Tongue (tissue), 2 donors: ENCODE results near the gene UNC80. TPM values are rescaled to one million over a fixed set of nuclear protein-coding genes. Genes with fewer than 3 reads are reported as not detected.

Source experiments
- DNase-seq: peaks from one replicate; pipeline ENCODE4 v3.0.0-alpha.2; 2015
- total RNA-seq: library from RNA; depleted of rRNA; stranded (reverse); fragments of >200 nt; gene quantifications from one replicate; pipeline ENCODE4 v1.2.3, GENCODE V29; 2014

The UNC80 gene
- total RNA-seq, 1 donor from 2014 or later: 1.3 TPM

DNA sequence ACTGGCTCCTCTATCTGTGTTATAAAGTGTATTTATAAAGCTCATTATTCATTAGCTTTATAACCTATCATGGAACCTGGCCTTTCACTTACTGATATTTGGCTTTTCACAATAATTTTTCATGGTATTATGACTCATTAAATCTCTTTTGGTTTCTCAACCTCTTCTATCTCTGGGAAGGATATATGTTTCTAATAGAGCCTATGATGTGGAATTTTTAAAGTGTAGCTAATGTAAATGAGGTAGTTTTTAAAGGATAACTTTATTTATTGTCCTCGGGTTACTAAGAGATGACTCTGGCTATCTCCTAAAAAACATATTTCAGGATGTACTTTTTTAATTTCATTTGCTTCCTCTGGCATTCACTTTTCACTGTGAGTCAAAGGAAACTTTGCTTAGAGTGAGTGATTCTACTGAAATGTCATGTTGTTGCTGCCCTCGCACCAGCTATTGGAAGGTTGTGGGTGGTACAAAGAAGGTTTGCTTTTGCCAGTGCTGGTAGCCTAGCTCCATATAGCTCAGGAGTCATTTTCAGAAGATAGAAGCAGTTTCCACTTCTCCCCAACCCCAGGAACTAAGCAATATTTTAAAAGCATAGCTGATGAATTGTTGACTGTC, 145.6 kb downstream of the UNC80 start:
- no peak for DNase-seq

DNA sequence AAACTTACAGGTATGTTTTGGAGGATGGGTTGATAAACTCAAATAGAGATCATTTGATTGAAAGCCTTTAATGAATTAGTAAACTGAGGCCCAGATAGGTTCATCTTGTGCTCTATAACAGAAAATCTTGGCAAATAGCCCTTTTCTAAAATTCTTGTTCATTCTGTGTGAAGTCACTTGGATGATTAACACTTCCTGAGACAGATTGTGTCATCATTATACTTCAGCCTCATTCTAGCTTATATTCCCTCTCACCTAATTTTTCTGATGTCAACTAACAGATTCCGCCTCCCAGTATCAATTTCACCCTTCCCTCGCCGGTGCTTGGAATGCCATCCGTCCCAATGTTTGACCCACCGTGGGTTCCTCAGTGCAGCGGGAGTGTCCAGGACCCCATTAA, 146.6 kb downstream of the UNC80 start:
- DNase-seq: no peak

DNA sequence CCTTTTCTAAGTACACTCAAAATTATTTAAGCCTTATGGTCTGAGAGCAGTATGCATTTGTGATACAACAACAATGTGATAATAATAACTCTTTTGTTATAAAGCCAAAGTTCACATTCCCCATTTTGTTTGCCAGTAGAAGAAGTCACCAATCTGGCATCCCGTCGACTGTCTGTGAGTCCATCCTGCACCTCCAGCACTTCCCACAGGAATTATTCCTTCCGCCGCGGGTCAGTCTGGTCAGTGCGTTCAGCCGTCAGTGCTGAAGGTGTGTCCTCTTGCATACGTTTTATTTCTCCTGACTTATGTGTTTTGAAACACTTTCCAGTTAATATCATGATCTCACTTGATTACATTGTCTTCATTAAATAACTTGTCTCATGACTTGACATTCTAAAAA, 150.5 kb downstream of the UNC80 start:
- no peak for DNase-seq

DNA sequence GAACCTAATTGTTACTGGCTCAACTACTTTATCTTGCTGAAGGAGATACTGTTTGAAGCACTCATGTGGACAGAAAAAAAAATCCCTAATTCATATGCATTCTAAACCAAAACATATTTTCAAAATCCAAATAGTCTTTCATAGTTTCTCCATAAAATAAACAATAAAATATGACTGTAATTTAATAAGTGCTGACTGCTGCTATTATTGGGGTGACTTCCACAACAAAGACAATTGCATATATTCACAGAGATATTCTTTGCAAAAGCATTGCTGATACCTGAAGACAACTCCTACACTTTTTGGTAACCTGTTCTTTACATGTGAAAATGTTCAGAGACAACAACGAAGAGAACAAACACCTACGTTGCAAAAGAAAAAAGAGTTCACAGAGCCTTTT, 157.7 kb downstream of the UNC80 start:
- no peak for DNase-seq

DNA sequence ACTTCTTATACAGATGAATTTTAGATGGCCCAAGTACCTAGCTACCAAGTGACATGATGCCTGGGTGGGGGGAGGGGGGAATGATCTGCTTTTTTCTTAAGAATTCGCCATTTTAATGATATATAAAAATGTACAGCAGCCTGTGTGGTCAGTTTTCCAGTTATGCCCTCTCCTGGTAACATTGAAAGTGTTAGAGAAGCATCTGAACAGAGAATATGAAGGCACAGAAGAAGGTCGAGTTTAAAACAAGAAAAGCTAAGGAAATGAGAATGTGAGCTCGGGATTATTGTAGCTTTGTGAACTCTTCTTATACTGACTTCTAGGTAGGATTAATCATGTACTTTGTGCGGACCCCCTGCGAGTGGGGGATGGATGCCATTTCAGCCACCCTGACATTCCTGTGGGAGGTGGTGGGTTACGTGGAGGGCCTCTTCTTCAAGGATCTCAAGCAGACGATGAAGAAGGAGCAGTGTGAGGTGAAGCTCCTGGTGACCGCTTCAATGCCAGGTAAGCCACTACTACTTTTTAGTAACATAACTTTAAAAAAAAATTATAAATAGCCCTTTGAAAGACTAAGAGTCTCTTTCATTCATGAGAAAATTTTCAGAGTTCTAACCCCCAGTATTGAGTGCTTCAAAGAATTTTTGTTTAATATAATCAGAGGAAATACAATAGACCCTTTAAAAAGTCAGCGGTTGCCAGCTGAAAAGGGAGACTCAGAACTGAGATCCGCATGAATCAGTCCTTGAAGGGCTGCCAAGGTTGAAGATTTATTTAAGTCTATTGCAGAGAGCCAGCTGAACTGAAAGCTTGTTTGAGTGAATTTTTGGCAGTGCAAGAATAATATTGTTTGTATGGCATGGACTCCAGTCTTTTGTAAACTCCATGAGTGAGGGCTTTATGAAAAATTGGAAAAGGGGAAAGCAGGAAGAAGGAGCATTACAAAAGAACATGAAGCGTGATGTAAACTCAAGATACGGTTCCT, 162.2 kb downstream of the UNC80 start:
- DNase-seq: peak; percentile 95

DNA sequence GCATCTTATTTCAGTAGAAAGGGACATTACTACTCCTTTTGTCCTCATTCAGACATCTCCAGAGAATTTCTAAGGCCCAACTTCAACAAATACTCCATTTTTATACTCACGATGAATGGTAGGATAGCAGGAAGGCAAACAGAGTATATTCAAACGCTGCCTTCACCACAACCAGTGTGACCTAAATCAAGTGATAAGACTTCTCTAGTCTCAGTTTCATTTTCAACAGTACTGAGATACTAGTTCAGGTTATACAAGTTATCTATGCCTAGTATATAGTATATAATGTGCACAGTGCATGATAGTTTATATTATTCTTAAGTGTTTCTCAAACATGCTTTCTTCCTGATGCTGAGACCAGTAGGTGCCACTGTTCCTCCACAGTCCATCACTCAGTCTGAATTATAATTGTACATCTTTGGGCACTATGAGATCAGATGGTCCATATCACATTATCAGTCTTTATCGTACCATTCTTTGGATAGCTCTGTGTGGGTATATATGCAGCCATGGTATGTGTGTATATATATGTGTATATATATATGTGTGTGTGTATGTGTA, 164.6 kb downstream of the UNC80 start:
- peak; percentile 35 for DNase-seq

DNA sequence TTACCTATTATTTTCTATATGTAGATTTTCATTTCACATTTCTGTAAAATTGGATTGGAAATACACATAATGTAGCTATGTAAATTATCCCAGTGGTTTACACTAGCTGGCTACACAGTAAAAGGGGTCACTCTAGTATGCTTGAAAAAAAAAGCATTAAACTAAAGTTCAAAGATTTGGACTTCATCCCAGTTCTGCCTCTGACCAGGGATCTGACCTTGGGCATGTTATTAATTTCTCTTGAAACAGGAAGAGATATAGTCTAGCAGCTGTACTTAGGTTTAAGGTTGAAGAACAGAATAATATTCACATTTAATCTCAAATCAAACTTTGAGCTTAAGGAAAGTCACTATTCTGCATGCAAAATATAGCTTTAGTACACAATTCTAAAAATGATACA, 166.3 kb downstream of the UNC80 start:
- no peak for DNase-seq

DNA sequence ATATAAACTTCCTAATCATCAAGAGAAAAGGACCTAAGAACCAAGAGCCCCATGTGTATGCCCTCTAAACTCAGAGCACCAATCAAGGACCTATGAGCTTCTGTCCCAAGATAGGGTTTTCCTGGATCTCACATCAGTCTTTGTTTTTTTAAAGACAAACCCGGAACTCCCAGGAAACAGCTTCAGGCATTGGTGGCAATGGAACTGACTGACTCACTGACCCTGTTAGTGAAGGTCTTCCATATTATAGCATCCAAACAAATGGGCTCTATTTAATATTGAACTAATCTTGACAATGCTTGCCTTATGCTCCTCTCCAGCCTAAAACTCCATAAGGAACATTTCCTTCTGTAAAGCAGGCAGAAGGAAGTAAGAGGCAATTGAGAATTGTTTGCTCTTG, 167.3 kb downstream of the UNC80 start:
- no peak for DNase-seq

DNA sequence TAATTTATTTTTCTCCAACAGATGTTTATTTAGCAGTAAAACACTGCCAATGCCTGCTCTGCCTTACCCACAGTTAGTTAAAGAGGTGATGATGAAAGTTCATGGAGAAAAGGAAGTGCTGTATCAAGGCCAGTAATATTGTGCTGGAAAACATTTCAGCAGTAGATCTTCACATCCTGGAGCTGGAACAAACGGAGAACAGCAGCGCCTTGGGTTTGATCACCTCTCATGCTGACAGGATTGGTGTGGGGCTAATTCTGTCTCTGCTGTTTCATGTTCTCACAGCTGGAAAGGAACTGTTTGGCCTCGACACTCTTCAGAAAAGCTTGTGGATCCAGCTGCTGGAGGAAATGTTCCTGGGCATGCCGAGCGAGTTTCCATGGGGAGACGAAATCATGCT, 169.3 kb downstream of the UNC80 start:
- DNase-seq: peak; percentile 22

DNA sequence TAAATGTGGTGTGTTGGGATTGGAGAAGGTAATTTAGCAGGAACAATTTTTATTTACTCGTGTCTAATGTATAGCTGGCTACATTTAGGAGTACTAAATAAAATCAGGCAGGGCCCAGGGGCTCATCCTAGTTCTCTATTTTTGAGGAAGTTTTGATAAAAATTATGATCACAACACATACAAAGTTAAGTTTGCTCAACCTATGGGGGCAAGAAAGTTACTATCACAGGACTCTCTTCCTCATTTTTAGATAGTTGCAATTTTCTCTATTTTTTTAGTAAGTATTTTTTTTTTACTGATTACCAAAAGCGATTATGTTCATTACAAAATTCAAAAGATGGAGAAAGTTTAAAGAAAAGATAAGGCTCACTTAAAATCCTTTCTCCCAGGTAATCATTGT, 170.8 kb downstream of the UNC80 start:
- no peak for DNase-seq

DNA sequence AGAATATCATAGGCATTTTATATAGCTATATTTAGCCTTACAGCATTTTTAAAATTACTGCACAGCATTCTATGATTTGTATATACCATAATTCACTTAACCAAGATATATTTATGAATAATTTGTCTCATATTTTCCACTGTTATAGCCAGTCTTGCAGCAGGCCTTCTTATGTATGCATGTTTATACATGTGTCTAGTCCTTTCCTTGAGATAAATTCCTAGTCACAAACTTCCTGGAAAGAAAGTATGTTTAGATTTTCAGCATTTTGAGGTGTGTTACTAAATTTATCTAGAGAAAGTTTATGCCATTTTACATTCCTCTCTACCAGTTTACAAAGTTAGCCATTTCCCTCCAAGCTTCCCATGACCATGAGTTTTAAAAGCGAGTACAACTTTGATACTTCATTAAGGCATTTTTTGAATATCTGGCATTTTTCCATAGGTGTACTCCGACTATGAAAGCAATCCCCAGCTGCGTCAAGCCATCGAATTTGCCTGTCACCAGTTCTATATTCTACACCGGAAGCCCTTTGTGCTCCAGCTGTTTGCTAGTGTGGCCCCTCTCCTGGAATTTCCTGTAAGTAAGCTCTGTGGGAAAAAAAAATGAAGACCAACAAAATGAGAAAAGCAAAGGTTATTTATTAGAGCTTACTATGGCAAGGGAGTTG, 171.4 kb downstream of the UNC80 start:
- peak; percentile 83 for DNase-seq

DNA sequence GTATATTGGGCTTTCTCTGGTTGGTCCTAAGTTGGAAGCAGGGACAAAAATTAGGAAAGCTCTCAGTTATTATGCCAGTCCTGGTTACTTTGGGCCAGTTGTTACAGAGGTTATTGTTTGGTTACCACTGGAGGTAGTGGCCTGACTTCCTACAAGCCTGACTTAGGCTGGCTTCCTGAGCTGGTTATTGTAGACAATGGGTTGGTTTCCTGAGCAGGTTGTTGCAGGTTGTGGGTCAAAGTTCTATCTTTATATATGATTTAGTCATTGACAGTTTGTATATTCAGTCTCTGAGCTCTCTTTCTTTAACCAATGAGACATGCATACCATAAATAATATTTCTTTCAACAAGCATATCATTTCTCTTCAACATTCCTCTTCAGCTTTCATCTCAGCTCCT, 172.1 kb downstream of the UNC80 start:
- DNase-seq: no peak

DNA sequence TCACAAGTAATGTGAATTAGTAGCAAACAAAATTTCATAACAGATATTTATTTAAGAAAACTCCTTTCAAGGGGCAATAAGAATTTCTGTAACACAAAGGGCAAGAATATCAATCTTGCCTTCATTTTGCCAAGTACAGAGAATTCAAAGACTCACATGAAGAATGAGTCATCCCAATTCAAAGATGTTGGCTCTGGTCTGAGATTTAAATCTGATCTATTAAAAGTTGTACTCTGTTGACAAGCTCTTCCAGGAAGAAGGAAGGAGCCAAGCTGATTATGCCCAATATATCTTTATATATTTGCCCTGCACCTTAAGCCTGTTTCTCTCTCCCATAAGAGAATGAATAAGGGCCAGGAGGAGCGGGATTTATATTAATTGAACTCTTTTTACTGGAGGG, 174.9 kb downstream of the UNC80 start:
- no peak for DNase-seq

DNA sequence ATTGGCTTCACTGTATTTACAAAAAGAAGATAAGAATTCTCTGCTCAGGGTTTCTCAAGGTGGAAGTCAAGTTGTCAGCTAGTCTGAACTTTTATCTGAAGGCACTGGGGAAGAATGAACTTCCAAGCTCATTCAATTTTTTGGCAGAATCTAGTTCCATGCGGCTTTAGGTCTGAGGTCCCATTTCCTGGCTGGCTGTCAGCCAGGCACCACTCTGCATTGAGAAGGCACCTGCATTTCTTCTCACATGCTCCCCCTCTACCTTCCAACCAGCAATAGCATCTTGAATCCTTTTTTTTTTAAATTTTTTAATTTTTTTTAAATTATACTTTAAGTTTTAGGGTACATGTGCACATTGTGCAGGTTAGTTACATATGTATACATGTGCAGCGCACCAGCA, 184.6 kb downstream of the UNC80 start:
- no peak for DNase-seq

DNA sequence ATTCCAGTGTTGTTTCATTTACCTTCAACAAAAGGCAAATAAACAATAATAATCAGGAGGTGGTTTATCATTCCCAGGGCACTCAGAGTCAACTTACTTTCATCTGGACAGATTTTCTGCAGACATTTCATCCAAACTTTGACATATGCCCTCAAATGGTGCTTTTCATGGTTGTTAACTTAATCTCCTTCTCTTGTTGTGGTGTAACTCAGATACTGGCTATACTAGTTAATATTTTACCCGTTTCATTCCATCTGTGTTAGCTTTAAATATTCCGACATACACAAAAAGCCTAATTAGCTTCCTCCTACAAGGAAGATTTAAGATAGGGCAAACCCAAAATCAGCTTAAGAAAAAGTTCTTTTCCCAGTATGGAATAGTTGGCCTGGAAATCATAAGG, 186.4 kb downstream of the UNC80 start:
- no peak for DNase-seq

DNA sequence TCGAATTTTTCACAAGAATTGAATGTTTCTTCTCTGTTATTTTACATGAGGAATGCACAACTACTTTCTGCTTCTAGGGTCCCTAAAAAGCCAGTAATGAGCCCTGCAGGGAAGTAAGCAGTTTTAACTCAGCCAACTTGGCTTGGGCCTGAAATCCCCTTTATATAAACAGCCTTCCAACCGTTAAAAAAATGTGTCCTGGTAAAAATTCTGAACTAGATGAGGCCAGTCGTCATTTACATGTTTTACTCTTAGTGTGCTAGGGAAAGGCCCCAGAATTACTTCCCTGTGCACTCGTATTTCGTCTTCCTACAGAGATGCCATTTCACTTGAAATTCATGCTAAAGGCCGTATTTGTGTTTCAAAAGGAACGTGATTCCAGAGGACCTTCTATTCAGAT, 188.4 kb downstream of the UNC80 start:
- DNase-seq: peak; percentile 18

DNA sequence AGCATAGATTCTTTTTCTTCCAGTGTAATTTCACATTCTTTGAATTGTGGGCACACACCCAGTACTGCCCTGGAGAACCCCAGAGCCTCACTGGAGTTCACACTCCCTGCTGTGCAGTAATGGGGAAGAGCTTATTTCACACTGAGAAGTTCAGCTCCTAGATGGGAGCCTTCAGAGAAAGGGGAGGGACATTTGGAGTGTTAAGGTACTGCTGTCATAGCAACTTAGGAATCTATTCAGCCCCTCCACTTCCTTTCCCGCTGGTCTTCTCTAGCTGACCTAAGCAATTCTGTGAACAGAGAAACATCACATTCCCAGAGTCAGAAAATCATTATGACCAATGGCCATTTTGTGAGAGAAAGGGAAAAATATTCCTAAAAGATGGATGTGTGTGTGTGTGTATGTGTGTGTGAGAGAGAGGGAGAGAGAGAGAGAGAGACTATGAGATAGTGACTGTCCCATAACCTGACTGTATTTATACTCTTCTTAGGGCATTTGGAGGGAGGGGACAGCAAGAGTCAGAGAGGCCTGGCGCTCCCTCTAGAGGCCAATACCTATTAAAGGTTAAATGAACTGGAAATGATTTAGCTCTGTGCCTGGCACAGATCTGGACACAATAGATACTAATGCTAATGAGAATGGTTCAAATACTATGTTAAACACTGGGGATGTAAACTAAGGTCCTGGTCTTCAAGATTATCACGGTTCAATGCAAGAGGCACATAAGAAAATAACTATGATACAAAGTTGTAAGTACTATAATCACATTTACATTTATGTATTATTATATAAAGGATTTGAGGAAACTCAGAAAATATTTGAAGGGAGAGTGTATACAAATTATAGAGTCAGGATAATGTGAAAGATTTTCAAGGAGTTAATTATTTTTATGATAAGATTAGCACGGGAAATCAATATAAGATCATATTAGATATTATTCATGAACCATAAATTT, 189.3 kb downstream of the UNC80 start:
- peak; percentile 74 for DNase-seq

DNA sequence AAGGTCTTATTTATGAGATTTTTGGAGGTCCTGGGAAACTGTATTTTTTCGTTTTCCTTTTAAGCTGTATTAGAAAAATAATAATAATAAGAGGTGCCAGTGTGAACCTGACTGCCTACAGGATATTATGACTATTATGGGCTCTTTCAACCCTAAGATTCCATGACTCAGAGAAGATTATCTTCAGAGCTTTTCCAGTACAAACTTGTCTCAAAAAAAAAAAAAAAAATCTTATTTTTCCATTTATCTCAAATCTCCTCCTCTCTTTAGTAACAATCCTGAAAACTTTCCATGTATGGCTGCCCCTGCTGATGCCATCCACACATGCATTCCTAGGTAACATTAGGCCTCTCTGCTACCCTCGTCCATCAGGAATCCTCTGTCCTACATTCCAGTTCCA, 194.1 kb downstream of the UNC80 start:
- DNase-seq: no peak

DNA sequence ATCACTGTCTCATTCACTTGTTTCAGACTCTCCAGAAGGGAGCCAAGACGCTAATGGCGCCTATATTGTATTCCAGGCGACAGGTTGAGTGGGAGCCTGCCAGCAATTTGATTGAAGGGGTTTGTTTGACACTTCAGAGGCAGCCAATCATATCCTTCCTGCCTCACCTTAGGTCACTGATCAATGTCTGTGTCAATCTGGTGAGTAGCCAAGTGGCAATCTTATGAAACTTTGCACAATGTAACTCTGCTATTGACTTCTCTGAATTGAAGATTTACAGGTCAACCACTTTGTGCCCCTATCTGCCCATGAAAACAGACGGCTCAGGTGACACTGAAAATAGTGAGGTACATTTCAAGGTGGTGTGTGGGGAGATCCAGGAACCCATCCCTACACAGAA, 198.1 kb downstream of the UNC80 start:
- no peak for DNase-seq

DNA sequence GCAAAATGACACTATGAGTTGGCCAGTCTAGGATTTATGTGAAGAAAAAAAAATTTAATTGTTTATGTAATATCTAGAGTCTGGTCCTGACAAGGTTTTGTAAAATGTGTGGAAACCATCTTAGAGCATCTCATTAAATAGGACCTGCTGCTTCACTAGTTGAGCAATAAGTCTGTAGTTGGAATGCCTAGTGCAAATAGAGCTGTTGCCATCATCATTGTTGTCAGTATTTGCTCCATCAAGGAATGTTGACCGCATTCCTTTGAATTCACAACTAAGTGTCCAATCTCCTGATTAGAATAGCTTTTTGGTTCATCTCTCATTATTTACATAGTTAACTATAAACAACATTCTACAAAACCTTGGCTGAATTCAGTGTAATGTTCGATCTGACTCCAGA, 198.6 kb downstream of the UNC80 start:
- DNase-seq: no peak

DNA sequence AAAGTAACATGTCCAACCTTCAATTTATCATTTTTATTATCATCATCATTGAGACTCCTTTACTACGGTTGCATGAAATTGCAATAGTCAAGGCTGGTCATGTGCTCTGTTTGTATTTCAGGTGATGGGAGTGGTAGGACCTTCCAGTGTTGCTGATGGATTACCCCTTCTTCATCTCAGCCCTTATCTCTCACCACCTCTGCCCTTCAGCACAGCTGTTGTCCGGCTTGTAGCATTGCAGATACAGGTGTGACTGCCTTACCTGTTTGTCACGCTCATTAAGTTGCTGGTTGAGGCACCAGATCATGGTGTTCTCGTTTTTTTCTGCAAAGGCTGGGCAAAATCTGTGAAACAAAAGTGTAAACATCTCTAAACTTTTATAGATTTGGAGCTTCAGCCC, 199.1 kb downstream of the UNC80 start:
- DNase-seq: no peak

DNA sequence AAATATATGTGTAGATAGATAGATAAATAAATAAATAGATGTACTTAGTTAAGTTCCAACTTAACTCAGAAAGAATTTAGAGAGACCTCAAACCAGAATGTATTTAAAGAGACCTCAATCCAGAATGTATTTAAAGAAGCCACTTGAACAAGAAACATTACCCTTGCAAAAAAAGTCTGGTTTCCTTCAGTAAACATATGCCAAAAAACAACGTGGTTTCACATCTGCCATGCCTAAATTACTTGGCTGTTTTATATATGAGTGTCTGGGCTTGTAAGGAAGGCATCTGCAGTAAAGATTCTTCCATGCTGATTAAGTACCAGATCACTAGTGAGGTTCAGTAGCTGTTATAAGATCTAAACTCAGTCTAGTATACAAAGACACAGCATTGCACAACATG, 201.7 kb downstream of the UNC80 start:
- DNase-seq: no peak
